Stimulated activated naive CD8-positive, alpha-beta T cell treated with anti-CD3 and anti-CD28 coated beads, Interleukin-15, amount 100 ng/mL, for 72 hours (primary cell): ENCODE measurements around the gene SLC24A3.

Source experiments
- ATAC-seq: fragments of 150-1000 bp; cut with Tn5 transposase; 2 replicates; pipeline ENCODE4 v1.10.0; 2021; ENCODE audit warnings: mild to moderate bottlenecking, moderate library complexity
- DNase-seq, 2 donors: peaks; one replicate each; pipeline ENCODE4 v3.0.0; 2021 to 2022
- H3K27ac Mint-ChIP-seq, 2 donors: one replicate each; pipeline ENCODE4 v1.8.0; 2022; ENCODE audit warnings: mild to moderate bottlenecking in 2 of 2, mixed read lengths in 2 of 2, moderate library complexity in 2 of 2
- H3K27me3 Mint-ChIP-seq: one replicate; pipeline ENCODE4 v1.8.0; 2022; ENCODE audit warnings: mixed read lengths
- H3K4me1 Mint-ChIP-seq: one replicate; pipeline ENCODE4 v1.8.0; 2022; ENCODE audit warnings: mild to moderate bottlenecking, mixed read lengths
- H3K4me3 Mint-ChIP-seq, 2 donors: one replicate each; pipeline ENCODE4 v1.8.0; 2022; ENCODE audit warnings: mild to moderate bottlenecking in 2 of 2, mixed read lengths in 2 of 2, moderate library complexity in 1 of 2
- H3K9me3 Mint-ChIP-seq, 2 donors: one replicate each; pipeline ENCODE4 v1.8.0; 2022; ENCODE audit warnings: mixed read lengths in 2 of 2

SLC24A3 gene

DNA sequence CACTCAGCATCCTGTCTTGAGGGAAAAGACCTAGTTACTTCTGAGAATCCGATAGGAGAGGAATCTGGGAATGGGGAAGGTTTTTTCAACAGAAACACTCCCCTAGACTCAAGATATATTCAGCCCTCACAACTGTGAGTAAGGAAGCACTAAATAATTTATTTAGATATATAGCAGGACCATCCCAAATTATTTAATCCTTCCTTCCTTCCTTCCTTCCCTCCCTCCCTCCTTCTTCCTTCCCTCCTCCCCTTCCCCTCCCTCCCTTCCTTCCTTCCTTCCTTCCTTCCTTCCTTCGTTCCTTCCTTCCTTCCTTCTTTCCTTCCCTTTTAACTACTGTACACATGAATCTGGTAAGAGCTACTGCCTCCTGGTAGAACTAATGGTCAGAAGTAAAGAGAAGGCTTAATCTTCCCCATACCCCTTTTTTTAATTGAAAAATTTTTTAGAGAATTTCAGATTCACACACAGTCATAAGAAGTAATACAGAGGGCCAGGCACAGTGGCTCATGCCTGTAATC is 10.1 kb downstream of the SLC24A3 start:
- ATAC-seq (no peak), DNase-seq (no peak)
- H3K4me1 Mint-ChIP-seq: no peaks in the 10 kb centered on the region
- H3K27ac Mint-ChIP-seq: no peak overlapping the region
- H3K4me3 Mint-ChIP-seq: no peak overlapping the region
- H3K27me3 Mint-ChIP-seq: peaks cover 24% of the 10 kb centered on the region
- peaks cover 6 to 9% of the 10 kb centered on the region in 2 donors for H3K9me3 Mint-ChIP-seq

DNA sequence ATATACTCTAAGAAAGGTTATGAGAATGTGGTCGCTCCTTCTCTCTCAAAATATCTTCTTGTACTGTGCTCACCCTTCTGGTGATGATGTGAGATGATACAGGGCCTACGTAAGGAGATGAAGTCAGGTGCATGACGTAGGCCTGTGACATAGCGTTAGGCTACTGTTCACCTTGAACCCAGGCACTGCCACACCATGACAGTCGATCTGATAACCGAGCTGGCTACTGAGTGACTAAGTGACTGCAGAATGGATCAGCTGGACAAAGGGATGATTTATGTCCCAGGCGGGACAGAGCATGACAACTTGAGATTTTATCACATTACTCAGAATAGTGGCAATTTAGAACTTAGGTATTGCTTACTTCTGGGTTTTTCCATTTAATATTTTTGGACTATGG is 11.2 kb downstream of the SLC24A3 start:
- no peaks in the 10 kb centered on the region for H3K4me1 Mint-ChIP-seq
- peak overlapping the region in 1 of 2 donors; percentile 91 for H3K27ac Mint-ChIP-seq
- H3K4me3 Mint-ChIP-seq: no peak overlapping the region
- no peak for ATAC-seq
- H3K9me3 Mint-ChIP-seq: peaks cover 6 to 9% of the 10 kb centered on the region in 2 donors
- no peak for DNase-seq
- peaks cover 16% of the 10 kb centered on the region for H3K27me3 Mint-ChIP-seq

DNA sequence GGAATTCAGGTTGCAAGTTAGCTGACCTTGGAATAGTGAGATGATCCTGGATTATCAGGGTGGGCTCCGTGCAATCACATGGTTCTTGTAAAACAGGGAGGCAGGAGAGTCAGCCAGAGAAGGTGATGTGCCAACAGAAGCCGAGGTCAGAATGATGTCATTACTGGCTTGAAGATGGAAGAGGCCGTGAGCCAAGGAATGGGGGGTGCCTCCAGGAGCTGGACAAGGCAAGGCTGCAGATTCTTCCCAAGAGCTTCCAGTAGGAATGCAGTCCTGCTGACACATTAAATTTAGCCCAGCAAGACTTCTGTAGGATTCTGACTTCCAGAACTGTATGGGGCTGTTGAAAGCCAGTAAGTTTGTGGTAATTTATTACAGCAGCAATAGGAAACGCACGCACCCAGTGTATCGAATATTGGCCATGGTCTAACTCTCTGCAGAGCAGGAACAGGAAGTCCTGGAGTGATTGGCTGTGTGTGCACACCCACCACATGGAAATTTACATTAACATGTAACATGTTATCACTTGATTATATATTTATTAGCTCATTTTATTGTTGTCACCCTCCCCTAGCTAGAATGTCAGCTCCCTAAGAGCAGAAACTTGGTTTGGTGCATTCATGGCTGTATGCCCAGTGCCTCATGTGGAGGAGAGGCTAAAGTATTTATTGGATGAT is 19.1 kb downstream of the SLC24A3 start:
- no peak overlapping the region for H3K27ac Mint-ChIP-seq
- H3K4me1 Mint-ChIP-seq: no peaks in the 10 kb centered on the region
- no peak for ATAC-seq
- no peak for DNase-seq
- no peak overlapping the region for H3K4me3 Mint-ChIP-seq
- H3K9me3 Mint-ChIP-seq: peaks cover 0 to under 1% of the 10 kb centered on the region in 2 donors
- H3K27me3 Mint-ChIP-seq: peaks cover 17% of the 10 kb centered on the region

DNA sequence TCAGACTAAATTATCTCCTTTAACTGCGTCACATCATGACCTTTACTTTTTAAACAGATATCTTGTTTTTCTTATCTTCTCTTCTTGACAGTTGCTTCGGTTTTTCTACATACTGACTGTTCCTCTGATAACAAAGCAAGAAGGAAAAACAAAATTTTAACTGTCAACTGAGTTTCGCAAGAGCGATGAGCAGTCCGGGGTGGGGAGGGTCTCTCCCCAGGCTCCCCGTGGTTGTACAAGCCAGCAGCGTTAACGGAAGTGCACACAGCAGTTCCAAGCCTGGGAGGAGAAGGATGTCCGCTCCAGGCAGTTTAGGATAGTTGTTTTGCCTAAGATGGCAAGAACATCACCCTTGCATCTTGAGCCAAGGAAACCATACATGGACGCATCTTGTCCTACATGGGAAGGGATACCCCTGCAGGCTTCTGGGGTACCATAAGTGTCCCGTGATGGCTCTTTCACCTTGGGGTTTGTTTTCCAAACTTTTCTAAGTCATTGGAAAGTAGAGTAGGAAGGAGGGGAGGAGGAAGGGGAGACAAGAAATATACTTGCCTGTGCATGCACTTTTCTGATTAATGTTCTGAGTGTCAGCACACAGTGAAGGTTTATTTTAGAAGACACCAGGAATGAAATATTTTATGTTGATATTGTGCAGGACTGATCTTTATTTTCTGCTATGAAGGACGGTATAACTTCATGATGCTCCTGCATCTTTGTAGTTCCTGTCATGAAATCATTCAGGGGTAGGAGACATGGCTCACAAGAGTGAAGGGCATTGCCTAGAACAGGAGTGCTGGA is 20.8 kb downstream of the SLC24A3 start:
- Mint-ChIP-seq H3K27ac (no peak overlapping the region), H3K27me3 (peaks cover 17% of the 10 kb centered on the region), H3K9me3 (no peaks in the 10 kb centered on the region), H3K4me3 (no peak overlapping the region), H3K4me1 (no peaks in the 10 kb centered on the region)
- DNase-seq: no peak
- ATAC-seq: no peak

DNA sequence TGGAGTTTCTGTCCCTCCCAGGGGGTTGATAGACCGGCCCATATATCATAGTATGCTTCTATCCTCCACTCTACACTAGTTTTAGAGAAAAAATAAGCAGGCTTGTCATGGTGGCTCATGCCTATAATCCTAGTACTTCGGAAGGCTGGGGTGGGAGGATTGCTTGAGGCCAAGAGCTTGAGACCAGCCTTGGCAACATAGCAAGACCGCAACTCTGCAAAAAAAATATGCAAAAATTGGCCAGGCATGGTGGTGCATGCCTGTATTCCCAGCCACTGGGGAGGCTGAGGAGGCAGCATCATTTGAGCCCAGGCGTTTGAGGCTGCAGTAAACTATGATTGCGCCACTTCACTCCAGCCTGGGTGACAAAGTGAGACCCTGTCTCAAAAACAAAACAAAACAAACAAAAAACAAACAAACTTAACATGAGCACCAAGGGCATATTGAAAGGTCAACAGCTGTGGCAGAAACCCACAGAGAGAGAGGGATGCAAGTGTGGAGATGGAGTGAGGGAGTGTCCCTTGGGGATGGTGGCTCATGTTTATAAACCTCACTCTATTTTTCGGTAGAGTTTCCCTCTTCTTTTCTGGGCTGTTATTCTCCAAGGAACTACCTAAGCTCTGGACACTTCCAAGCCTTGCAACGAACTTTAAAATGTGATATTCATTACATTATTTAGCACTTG is 24.1 kb downstream of the SLC24A3 start:
- Mint-ChIP-seq H3K27ac (no peak overlapping the region), H3K4me3 (no peak overlapping the region), H3K27me3 (peaks cover 17% of the 10 kb centered on the region), H3K4me1 (no peaks in the 10 kb centered on the region), H3K9me3 (no peaks in the 10 kb centered on the region)
- ATAC-seq (no peak), DNase-seq (no peak)

DNA sequence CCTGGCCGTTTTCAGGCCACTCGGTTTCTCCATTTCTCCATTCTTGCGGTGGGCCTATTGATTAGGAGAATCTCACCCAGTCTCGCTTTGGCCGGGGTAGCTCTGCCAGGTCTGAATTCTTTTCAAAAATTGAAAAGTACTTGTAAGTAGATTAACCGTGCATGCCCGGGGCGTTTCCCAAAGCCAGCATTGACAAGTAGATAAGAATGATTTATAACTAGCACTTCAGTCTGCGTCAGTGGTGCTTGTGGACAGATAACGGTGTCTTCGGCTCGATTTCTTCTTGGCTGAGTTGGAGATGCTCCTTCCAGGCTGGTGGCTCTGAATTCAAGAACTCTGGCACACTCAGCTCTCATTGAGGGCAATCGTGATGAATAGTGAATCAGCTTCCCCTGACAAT is 29.0 kb downstream of the SLC24A3 start:
- ATAC-seq (no peak), DNase-seq (no peak)
- no peaks in the 10 kb centered on the region for H3K4me1 Mint-ChIP-seq
- H3K9me3 Mint-ChIP-seq: no peaks in the 10 kb centered on the region
- peaks cover 9% of the 10 kb centered on the region for H3K27me3 Mint-ChIP-seq
- no peak overlapping the region for H3K4me3 Mint-ChIP-seq
- no peak overlapping the region for H3K27ac Mint-ChIP-seq

DNA sequence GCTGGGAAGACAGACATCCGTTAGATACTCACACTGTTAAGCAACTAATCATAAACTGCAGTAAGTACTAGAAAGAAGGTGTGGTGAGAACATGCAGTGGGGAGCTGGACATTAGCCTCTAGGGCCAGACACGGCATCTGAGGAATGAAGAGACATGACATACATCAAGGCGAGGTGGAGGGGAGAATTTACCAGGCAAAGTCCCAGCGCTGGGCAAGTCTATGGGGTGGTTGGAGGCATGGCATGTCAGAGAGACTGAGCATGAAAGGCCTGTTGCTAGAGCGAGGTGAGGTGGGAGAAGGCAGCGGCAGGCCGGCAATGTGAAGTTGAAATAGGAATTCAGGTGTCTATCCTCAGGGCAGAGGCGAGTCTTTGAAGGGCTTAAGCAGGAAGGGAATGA is 31.8 kb downstream of the SLC24A3 start:
- DNase-seq (no peak), ATAC-seq (no peak)
- H3K4me1 Mint-ChIP-seq: no peaks in the 10 kb centered on the region
- no peaks in the 10 kb centered on the region for H3K9me3 Mint-ChIP-seq
- H3K4me3 Mint-ChIP-seq: no peak overlapping the region
- no peak overlapping the region for H3K27ac Mint-ChIP-seq
- peaks cover 9% of the 10 kb centered on the region for H3K27me3 Mint-ChIP-seq

DNA sequence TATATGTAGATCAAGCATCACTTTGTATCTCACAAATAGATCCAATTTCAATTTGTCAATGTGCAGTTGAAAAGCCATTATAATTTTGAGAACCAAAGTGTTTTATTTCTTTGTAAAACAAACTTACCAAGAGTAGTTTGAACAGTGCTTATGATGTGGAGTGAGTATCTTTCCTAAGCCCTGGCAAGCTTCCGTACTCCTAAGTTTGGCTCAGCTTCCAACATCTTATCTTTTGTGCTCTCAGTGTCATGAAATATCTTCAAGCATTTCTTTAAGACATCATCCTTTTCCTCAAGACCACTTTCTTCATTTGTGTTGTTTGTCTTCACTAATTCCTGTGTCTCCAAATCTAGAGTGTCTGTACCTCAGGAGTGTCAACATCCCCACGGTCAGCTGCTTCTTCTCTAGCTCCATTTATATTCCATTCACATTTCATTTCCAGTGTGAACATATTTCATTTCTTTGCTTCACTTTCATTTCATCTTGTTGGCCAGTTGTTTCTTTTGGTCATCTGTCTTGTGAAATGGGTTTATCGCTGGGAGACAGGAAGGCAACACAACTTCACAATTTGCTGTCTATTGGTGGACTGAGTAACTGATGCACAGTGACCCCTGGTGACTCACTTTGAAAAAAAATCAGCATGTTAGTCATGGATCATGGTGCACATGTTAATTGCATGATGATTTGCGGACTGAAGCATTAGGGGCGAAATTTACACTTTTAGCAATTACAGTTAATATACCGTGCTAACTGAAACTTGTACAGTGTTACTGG is 36.9 kb downstream of the SLC24A3 start:
- no peak for ATAC-seq
- H3K27me3 Mint-ChIP-seq: peaks cover 12% of the 10 kb centered on the region

DNA sequence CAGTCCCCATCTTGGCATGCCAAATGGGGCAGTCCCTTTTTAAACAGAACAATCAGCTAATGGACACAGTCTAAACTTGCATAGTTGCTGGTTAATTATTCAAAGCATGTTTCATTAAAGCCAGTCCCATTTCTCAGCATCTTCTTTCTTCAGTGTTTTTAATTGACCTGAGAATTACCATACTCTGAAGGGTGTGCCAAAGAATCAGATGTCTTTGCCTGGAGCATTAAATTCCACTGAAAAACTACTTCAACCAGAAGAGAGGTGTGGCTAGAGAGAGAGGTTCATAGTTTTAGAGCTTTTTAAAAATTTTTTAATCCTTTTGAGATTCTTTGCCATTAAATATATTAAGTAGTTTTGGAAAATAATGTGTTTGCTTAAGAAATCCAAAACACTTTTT is 37.9 kb downstream of the SLC24A3 start:
- Mint-ChIP-seq H3K9me3 (no peaks in the 10 kb centered on the region), H3K4me3 (no peak overlapping the region), H3K4me1 (no peaks in the 10 kb centered on the region), H3K27ac (no peak overlapping the region), H3K27me3 (peaks cover 7% of the 10 kb centered on the region)
- ATAC-seq (no peak), DNase-seq (no peak)

More for the DNA sequence above, 36.9 kb downstream of the SLC24A3 start:
- H3K27ac Mint-ChIP-seq: no peak overlapping the region
- no peak for DNase-seq
- H3K9me3 Mint-ChIP-seq: no peaks in the 10 kb centered on the region
- H3K4me3 Mint-ChIP-seq: no peak overlapping the region
- no peaks in the 10 kb centered on the region for H3K4me1 Mint-ChIP-seq

DNA sequence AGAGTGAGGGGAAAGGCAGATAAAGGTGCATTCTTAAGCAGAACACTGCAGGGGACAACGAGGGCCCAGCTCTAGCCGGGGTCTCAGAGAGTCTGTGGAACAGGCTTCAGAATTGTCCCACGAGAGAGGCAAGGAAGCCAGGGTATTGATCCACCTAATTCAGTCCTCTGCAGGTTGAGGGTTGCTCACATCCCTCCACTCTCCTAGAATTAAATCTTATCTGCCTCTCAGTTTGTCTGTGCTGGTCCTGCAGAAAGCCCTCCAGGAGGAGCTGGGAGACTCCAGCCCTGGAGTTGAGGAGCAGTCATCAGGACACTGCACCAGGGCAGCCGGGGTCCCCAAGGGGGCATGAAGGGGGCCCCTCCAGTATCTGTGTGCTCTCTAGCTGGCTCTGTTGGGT is 39.1 kb downstream of the SLC24A3 start:
- Mint-ChIP-seq H3K27ac (no peak overlapping the region), H3K27me3 (peaks cover 7% of the 10 kb centered on the region), H3K4me3 (no peak overlapping the region), H3K9me3 (no peaks in the 10 kb centered on the region), H3K4me1 (no peaks in the 10 kb centered on the region)
- ATAC-seq (no peak), DNase-seq (no peak)

DNA sequence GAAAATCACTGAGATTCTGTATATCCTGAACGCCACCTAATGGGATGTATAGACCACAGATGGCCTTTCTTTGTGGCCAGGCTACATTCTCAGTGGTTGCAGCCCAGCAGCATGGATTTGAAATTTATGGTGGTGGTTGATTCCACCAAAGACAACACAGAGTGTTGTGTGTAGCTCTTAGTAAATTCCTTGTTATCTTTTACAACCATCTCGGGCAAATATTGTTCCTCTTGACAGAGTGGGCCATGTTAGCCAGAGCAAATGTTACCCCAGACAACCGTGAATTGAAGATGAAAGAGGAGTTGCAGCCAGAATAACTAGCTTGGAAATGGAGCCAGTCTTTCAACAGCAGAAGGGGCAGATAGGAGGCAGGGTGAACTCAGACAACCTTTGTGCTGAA is 39.5 kb downstream of the SLC24A3 start:
- ATAC-seq (no peak), DNase-seq (no peak)
- peaks cover 7% of the 10 kb centered on the region for H3K27me3 Mint-ChIP-seq
- H3K4me3 Mint-ChIP-seq: no peak overlapping the region
- no peaks in the 10 kb centered on the region for H3K9me3 Mint-ChIP-seq
- no peaks in the 10 kb centered on the region for H3K4me1 Mint-ChIP-seq
- no peak overlapping the region for H3K27ac Mint-ChIP-seq

DNA sequence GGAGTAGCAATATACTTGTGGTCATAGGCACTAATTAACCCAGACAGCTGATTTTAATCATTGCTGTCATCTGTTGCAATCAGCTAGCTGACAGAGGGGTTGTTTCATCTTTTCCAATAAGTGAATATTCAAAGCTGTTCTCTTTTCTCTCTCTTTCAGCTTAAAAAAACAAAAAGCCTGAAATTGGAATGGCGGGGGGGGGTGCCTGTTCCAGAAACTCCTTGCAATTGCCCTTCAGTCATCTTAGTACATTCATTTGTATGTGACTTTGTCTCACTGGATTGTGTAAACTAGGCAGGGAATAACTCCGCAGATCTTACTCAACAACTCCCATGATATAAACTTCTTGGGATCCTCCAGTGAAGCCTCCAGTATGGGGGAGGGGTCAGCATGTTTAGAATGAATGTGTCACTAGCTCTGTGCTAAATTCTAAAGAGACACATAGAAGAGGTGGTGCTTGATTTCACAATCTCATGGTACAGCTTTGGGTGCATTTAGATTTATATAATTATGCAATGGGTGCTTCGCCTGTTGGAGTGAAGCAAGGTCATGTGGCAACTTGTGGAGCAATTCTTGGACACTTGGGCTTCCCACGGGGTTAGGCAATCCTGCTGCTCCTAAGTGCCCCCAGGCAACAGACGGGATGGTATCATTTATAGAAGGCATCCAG is 40.1 kb downstream of the SLC24A3 start:
- Mint-ChIP-seq H3K9me3 (no peaks in the 10 kb centered on the region), H3K27me3 (peaks cover 7% of the 10 kb centered on the region), H3K27ac (no peak overlapping the region), H3K4me1 (no peaks in the 10 kb centered on the region), H3K4me3 (no peak overlapping the region)
- DNase-seq: no peak
- no peak for ATAC-seq

DNA sequence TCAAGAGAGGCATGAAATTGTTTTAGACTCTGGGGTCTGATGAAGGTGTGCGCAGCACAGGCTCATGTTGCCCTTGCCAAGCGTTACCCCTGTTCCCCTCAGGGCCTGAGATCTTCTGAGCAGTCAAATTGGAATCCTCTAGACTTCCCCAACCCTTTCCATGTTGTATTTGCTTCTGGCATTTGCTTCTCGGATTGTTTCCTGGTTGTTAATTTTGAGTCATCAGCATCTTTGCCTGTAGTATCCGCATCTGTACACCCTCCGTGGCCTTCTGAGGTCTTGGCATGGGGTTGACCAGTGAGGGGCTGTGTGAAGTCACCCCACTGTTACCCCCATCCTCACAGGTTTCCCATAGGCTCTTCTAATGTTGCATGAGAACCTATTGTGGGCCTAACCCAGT is 40.9 kb downstream of the SLC24A3 start:
- ATAC-seq (no peak), DNase-seq (no peak)
- Mint-ChIP-seq H3K9me3 (no peaks in the 10 kb centered on the region), H3K27ac (peak overlapping the region in 1 of 2 donors; percentile 57), H3K4me1 (no peaks in the 10 kb centered on the region), H3K4me3 (no peak overlapping the region), H3K27me3 (peaks cover 7% of the 10 kb centered on the region)

DNA sequence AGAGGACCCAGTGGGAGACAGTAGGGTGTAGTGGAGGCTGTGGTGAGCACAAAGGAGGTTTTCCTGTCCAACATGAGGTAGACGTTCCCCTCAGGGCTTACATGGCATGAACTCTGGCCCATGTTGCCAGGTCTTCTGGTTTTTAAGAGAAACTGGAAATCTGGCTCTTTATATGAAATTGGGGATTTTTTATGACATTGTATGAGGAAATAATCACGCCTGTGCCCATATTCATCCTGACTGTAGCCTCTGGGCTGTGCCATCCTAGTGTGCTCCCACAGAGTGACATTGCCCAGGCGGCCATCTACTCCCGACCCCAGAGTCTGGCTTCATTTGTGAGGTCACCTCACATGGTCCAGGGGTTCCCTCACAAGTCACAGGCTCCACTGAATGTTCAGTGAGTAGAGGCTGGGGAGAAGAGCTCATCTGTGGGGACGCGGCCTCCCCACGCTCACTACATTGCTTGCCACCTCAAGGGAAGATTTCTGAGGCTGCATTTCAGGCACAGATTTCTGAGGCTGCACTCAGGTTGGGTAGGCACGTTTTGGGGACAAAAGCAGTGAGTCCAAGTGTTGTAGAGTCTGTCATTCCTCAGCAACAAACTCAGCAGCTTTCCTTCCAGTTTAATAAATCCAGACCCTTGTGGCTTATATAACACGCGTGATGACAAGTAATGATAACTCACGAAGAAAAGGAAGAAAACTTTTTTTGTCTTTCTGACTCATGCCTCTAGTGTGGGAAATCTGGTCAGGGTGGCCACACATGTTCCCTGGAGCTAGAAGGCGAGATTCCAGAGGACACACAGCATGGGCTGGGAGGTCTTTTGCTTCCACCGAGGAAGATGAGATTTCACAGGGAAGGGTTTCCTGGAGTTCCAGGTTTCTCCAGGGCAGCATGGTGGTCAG is 41.7 kb downstream of the SLC24A3 start:
- no peak overlapping the region for H3K27ac Mint-ChIP-seq
- H3K9me3 Mint-ChIP-seq: no peaks in the 10 kb centered on the region
- DNase-seq (no peak), ATAC-seq (no peak)
- no peak overlapping the region for H3K4me3 Mint-ChIP-seq
- peaks cover 7% of the 10 kb centered on the region for H3K27me3 Mint-ChIP-seq
- no peaks in the 10 kb centered on the region for H3K4me1 Mint-ChIP-seq
